HPDE6-E6E7 (cell line): ENCODE measurements around the gene WNT3.

Experiments used
- DNase-seq: peaks from one replicate; pipeline ENCODE4 v3.0.0; 2011; ENCODE audit warnings: missing footprints; ENCODE audit errors: extremely low spot score

The WNT3 gene

DNA sequence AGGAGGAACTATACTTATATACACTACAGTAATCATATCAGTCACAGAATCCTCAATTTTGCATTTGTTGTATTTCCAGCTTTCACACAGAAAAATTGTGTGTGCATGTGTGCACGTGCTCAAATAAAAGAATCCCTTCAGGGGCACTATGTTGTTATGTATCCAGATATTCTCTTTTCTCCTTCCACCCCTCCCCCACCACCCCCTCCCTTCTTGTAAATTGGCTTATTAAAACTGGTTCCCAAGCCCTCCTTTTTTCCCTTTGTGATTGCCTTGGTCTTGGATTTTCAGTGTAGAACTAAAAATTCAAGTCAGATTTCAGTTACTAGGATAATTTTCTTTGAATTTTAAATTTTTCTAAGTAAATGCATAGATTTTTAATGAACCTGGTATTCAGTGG is 86.3 kb downstream of the WNT3 start:
- no peak for DNase-seq

GRCh38 chr17:46730679-46731078 is 87.8 kb downstream of the WNT3 start:
- DNase-seq: no peak

DNA sequence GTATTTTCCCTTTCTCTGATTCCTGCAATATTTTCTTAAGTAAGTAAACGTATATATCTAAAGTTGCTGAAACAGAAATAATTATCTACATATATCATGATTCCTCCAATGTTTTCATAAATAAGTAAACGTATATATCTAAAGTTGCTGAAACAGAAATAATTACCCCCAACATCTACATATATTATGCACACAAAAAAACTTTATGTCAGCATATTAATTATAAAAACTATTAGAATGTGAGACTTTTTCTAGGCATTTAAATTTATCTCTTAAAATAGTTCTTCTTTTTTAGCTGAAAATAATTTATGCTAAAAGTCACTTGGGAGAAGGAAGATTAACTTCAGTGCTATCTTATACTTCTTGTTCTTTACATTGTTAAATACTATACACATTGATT is 88.5 kb downstream of the WNT3 start:
- DNase-seq: no peak

GRCh38 chr17:46727572-46728348 is 90.7 kb downstream of the WNT3 start:
- peak; percentile 67 for DNase-seq

- no peak for DNase-seq
Observed at GRCh38 chr17:46726206-46726605, 92.3 kb downstream of the WNT3 start.

DNA sequence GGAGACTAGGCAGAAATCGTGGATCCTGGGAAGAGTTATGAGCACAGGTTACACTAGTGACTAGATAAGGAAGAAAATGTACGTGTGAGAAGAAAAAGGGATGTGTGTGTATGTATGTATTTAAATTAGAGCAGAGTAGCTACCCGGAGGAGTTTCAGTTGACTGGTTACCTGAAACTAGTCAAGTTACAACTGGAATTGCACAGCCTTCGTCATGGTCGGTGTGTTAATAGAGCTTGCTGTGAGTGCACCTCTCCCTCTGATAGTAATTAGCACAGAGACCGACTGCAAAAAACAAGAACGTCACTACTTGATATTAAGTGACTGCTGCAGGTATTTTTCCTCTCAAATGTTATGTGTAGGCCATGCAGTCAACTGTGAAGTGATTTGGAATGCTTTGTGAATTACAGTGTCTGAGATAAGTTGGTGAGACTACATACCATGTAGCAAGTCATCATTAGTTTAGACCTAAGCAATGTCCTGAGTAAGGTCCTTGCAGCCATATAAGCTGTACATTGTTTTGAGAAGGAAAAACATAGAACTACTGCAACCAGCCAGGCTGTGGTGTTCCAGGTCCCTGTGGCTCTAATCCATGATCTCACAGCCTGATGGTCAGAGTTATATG is 95.7 kb downstream of the WNT3 start:
- no peak for DNase-seq

DNA sequence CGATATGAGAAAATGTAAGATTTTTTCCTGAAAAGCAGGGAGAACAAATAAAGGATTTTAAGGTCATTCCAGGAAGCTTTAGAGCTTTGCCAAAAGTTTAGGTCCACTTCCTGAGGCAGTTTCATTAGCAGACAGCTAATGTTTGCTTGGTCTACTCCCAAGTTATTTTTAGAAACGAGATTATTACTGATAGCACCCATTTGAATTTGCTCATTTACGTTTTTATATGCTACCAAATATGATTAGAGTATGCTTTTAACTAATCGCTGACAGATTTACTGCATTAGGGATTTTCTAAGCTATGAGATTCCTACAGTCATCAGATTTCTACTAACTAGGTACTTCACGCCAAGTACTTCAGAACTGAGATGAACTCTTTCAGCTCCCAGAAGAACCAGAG is 98.1 kb downstream of the WNT3 start:
- no peak for DNase-seq

- no peak for DNase-seq
Observed at GRCh38 chr17:46719891-46720290, 98.6 kb downstream of the WNT3 start.

DNA sequence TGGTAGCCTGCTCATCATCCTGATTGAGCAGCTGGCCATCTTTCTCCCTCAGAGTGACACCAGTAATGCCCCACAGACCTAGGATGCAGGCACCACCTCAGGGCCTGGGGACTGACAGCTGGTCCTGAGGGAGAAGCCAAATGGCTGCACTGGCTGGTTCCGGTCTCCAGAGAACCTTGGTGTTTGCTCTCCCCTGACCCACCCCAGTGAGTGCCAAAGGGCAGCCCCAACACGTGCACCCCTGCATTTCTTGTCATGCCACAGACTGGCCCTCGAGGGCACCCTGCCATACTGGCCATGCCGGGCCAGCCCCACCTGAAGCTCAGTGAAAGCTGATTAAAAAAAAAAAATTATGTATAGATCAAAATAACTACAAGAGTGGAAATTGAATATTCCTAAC is 100.5 kb downstream of the WNT3 start:
- no peak for DNase-seq
